A549 (cell line): Measurements from ENCODE around the gene HTT-AS. TPM values are rescaled to one million over a fixed set of nuclear protein-coding genes. Genes with fewer than 3 reads are reported as not detected.

Source experiments
- ATAC-seq, 2 experiments: fragments of 200-7000 bp in 1 of 2; fragments of >200 bp in 1 of 2; cut with Nextera tagmentation in 1 of 2; cut with Tn5 transposase in 1 of 2; 3 replicates each; pipeline versions ENCODE4 v1.8.0 to v1.9.1; 2018 to 2020; ENCODE audit warnings: mild to moderate bottlenecking in 1 of 2, moderate library complexity in 1 of 2
- CTCF ChIA-PET: fragments of 300-600 bp; sonication (Branson Sonifier 250); formaldehyde crosslinking; extraction: SDS; loops from one replicate; lab custom pipeline; 2021; ENCODE audit warnings: antibody characterized with exemption, inconsistent platforms; lab: Yijun Ruan, JAX
- POLR2A ChIA-PET: fragments of 350-600 bp; formaldehyde crosslinking; extraction: SDS; loops from one replicate; lab custom pipeline; 2021; ENCODE audit warnings: antibody characterized with exemption, inconsistent platforms; lab: Yijun Ruan, JAX
- DNase-seq, 2 experiments: peaks; one replicate each; pipeline versions ENCODE4 v3.0.0 to v3.0.0-alpha.2; 2011 to 2016; ENCODE audit warnings: low read depth in 1 of 2, low spot score in 1 of 2
- FAIRE-seq: peaks from 2 replicates; lab custom pipeline; 2011; peaks lifted over from hg19 to GRCh38; lab: Jason Lieb, UNC
- H3K27ac ChIP-seq, 2 experiments: fragments of >200 bp; sonication (Bioruptor Twin); formaldehyde crosslinking; 3 replicates each; pipeline ENCODE4 v1.5.1; 2016 to 2017
- H3K4me1 ChIP-seq: fragments of >200 bp; sonication (Bioruptor Twin); formaldehyde crosslinking; 3 replicates; pipeline ENCODE4 v1.6.1; 2016
- H3K4me2 ChIP-seq: fragments of >200 bp; sonication (Bioruptor Twin); formaldehyde crosslinking; 3 replicates; pipeline ENCODE4 v1.6.1; 2016
- H3K4me3 ChIP-seq: fragments of >200 bp; sonication (Bioruptor Twin); formaldehyde crosslinking; 3 replicates; pipeline ENCODE4 v1.5.1; 2016
- H3K9me3 ChIP-seq: fragments of >200 bp; sonication (Bioruptor Twin); formaldehyde crosslinking; 3 replicates; pipeline ENCODE4 v1.6.1; 2016
- ATOH8 ChIP-seq: fragments of 250-450 bp; sonication (Bioruptor Pico); IDR thresholded peaks from 2 replicates; pipeline ENCODE4 v1.5.0; 2020; ENCODE audit warnings: low read depth, mild to moderate bottlenecking, moderate library complexity
- BCL3 ChIP-seq: fragments of >200 bp; sonication (Bioruptor Twin); formaldehyde crosslinking; IDR thresholded peaks from 3 replicates; pipeline ENCODE4 v1.6.1; 2016
- BHLHE40 ChIP-seq: IDR thresholded peaks from 2 replicates; pipeline ENCODE4 v1.6.1; 2012; ENCODE audit warnings: low read depth, low read length, inconsistent platforms
- CEBPB ChIP-seq, 2 experiments: fragments of >200 bp in 1 of 2; sonication (Bioruptor Twin) in 1 of 2; formaldehyde crosslinking in 1 of 2; IDR thresholded peaks; 2 replicates each; pipeline ENCODE4 v1.6.1; 2012 to 2016
- CHD2 ChIP-seq: fragments of 150-350 bp; IDR thresholded peaks from 2 replicates; pipeline ENCODE4 v1.6.1; 2014; ENCODE audit warnings: low read length; ENCODE audit not compliant: partially characterized antibody
- CHD4 ChIP-seq: fragments of 200-600 bp; sonication (generic); IDR thresholded peaks from 2 replicates; pipeline ENCODE4 v1.6.1; 2016; ENCODE audit warnings: antibody characterized with exemption, mild to moderate bottlenecking, borderline replicate concordance
- E2F6 ChIP-seq: IDR thresholded peaks from 2 replicates; pipeline ENCODE4 v1.6.1; 2012; ENCODE audit warnings: low read depth, borderline replicate concordance
- EHF ChIP-seq: fragments of 250-450 bp; sonication (Bioruptor Pico); IDR thresholded peaks from 2 replicates; pipeline ENCODE4 v1.5.0; 2020; ENCODE audit warnings: mild to moderate bottlenecking
- EHMT2 ChIP-seq: fragments of 200-600 bp; sonication (generic); IDR thresholded peaks from 2 replicates; pipeline ENCODE4 v1.6.1; 2016; ENCODE audit warnings: antibody characterized with exemption, low read depth, mild to moderate bottlenecking, moderate library complexity
- ELK1 ChIP-seq: fragments of 150-350 bp; IDR thresholded peaks from 2 replicates; pipeline ENCODE4 v1.6.1; 2014; ENCODE audit warnings: low read depth, mild to moderate bottlenecking, low read length
- EP300 ChIP-seq, 2 experiments: fragments of >200 bp; sonication (Bioruptor Twin); formaldehyde crosslinking; IDR thresholded peaks; 2 replicates in 1 of 2; 3 replicates in 1 of 2; pipeline ENCODE4 v1.6.1; 2016 to 2017
- ESRRA ChIP-seq: fragments of 150-350 bp; IDR thresholded peaks from 2 replicates; pipeline ENCODE4 v1.6.1; 2014; ENCODE audit warnings: mild to moderate bottlenecking, low read length, borderline replicate concordance
- FOXS1 ChIP-seq: fragments of 250-450 bp; sonication (Bioruptor Pico); IDR thresholded peaks from 2 replicates; pipeline ENCODE4 v1.5.0; 2020; ENCODE audit warnings: mild to moderate bottlenecking, moderate library complexity
- GATA3 ChIP-seq: IDR thresholded peaks from 2 replicates; pipeline ENCODE4 v1.6.1; 2012; ENCODE audit warnings: borderline replicate concordance
- HDAC2 ChIP-seq: fragments of 200-600 bp; sonication (generic); IDR thresholded peaks from 2 replicates; pipeline ENCODE4 v1.6.1; 2016
- HOXA7 ChIP-seq: fragments of 250-450 bp; sonication (Bioruptor Pico); IDR thresholded peaks from 2 replicates; pipeline ENCODE4 v1.5.0; 2020; ENCODE audit warnings: mild to moderate bottlenecking, moderate library complexity
- HOXB13 ChIP-seq: fragments of 250-450 bp; sonication (Bioruptor Pico); IDR thresholded peaks from 2 replicates; pipeline ENCODE4 v1.5.0; 2020; ENCODE audit warnings: low read depth, mild to moderate bottlenecking, moderate library complexity
- JUN ChIP-seq, 2 experiments: fragments of >200 bp; sonication (Bioruptor Twin); formaldehyde crosslinking; IDR thresholded peaks; 2 replicates in 1 of 2; 3 replicates in 1 of 2; pipeline ENCODE4 v1.6.1; 2016 to 2017
- JUNB ChIP-seq: fragments of >200 bp; sonication (Bioruptor Twin); formaldehyde crosslinking; IDR thresholded peaks from 2 replicates; pipeline ENCODE4 v1.6.1; 2016
- KDM5A ChIP-seq: fragments of 200-600 bp; sonication (generic); IDR thresholded peaks from 2 replicates; pipeline ENCODE4 v1.6.1; 2016; ENCODE audit warnings: antibody characterized with exemption, mild to moderate bottlenecking
- MAZ ChIP-seq: fragments of 150-350 bp; IDR thresholded peaks from 2 replicates; pipeline ENCODE4 v1.6.1; 2014; ENCODE audit warnings: antibody characterized with exemption, low read depth, low read length, borderline replicate concordance
- MYC ChIP-seq: IDR thresholded peaks from 2 replicates; pipeline ENCODE4 v1.6.1; 2012; ENCODE audit warnings: mild to moderate bottlenecking, inconsistent platforms, low read length, improper control_type of control experiment, borderline replicate concordance
- NFE2L2 ChIP-seq: fragments of 150-350 bp; conservative IDR thresholded peaks from 2 replicates; pipeline ENCODE4 v1.6.1; 2014; ENCODE audit warnings: low read length
- NPAS2 ChIP-seq: fragments of 250-450 bp; sonication (Bioruptor Pico); IDR thresholded peaks from 2 replicates; pipeline ENCODE4 v1.8.0; 2022; ENCODE audit warnings: mild to moderate bottlenecking, moderate library complexity, borderline replicate concordance
- PHF8 ChIP-seq: fragments of 200-600 bp; sonication (generic); IDR thresholded peaks from 2 replicates; pipeline ENCODE4 v1.6.1; 2016; ENCODE audit warnings: low read depth, mild to moderate bottlenecking, antibody characterized with exemption, moderate library complexity, borderline replicate concordance
- POLR2AphosphoS2 ChIP-seq: conservative IDR thresholded peaks from 2 replicates; pipeline ENCODE4 v1.6.1; 2012; ENCODE audit warnings: low read length, improper control_type of control experiment, inconsistent platforms
- RCOR1 ChIP-seq: fragments of 150-350 bp; IDR thresholded peaks from 2 replicates; pipeline ENCODE4 v1.6.1; 2014; ENCODE audit warnings: antibody characterized with exemption, low read length, low read depth
- RFX5 ChIP-seq: fragments of 450-650 bp; IDR thresholded peaks from 2 replicates; pipeline ENCODE4 v1.7.1; 2014; ENCODE audit warnings: antibody characterized with exemption, mild to moderate bottlenecking, moderate library complexity
- SMC3 ChIP-seq: fragments of >200 bp; sonication (Bioruptor Twin); formaldehyde crosslinking; IDR thresholded peaks from 3 replicates; pipeline ENCODE4 v1.6.1; 2018; ENCODE audit warnings: inconsistent platforms
- ZC3H11A ChIP-seq: fragments of 450-650 bp; IDR thresholded peaks from 2 replicates; pipeline ENCODE4 v1.6.1; 2014; ENCODE audit warnings: antibody characterized with exemption, mild to moderate bottlenecking
- ZFP36 ChIP-seq: fragments of 450-650 bp; IDR thresholded peaks from 2 replicates; pipeline ENCODE4 v1.6.1; 2014; ENCODE audit warnings: borderline replicate concordance; ENCODE audit not compliant: partially characterized antibody
- ZSCAN20 ChIP-seq: fragments of 250-450 bp; sonication (Bioruptor Pico); IDR thresholded peaks from 2 replicates; pipeline ENCODE4 v1.8.0; 2022; ENCODE audit warnings: mild to moderate bottlenecking, moderate library complexity
- WGBS: methylation state at CpG from one replicate; pipeline ENCODE4 v1.1.6; 2017; ENCODE audit errors: missing lambda C conversion rate; 5-methylcytosine and 5-hydroxymethylcytosine counted together
- polyA plus RNA-seq, 4 experiments: library from polyadenylated mRNA; depleted of rRNA in 3 of 4; stranded (reverse); fragments of >200 nt; fragmentation: RNase III in 1 of 4; extraction: RNeasy Plus Mini Kit Qiagen cat#74134 plus additional on column Dnase treatment in 1 of 4; gene quantifications; 2 replicates in 3 of 4; 3 replicates in 1 of 4; pipeline ENCODE4 v1.2.3, GENCODE V29; 2011 to 2017

The HTT-AS gene
- polyA plus RNA-seq, 2 of the 4 experiments (the other 2 are of a cell fraction): not detected

- H3K27ac ChIP-seq: no peak overlapping the region
- WGBS: 93% methylated on average over 4 of the region's 4 CpGs
- ChIA-PET POLR2A (no interaction called here), CTCF (interaction anchor here (0.8 to 1.8 kb wide), 3 partner anchors 9 to 81 kb away, joined by 3 to 4 read pairs (median 3); no protein-coding TSS in a partner anchor)
- H3K4me2 ChIP-seq: no peak overlapping the region
- H3K4me3 ChIP-seq: no peak overlapping the region
- TF ChIP-seq E2F6 (no peak), ATOH8 (CRISPR knock-in tag) (no peak), FOXS1 (CRISPR knock-in tag) (no peak), HDAC2 (no peak), JUNB (no peak), MYC (no peak), GATA3 (no peak), ZFP36 (no peak), RCOR1 (no peak), RFX5 (no peak), ZSCAN20 (no peak), EP300 (IDR thresholded peaks at IDR 0.05) (no peak), BHLHE40 (no peak), ESRRA (no peak), JUN (IDR thresholded peaks at IDR 0.05) (no peak), POLR2AphosphoS2 (no peak)
- no peak for ATAC-seq
- H3K9me3 ChIP-seq: no peaks in the 10 kb centered on the region
- no peak for FAIRE-seq
- H3K4me1 ChIP-seq: no peaks in the 10 kb centered on the region
- no peak for DNase-seq
Observed at GRCh38 chr4:3112201-3112600, 37.9 kb upstream of the HTT-AS start.

GRCh38 chr4:3111461-3111860, 37.1 kb upstream of the HTT-AS start:
- Histone ChIP-seq H3K4me1 (peaks cover 4% of the 10 kb centered on the region; the same call in 2 of the 3 replicates), H3K9me3 (no peaks in the 10 kb centered on the region), H3K4me2 (no peak overlapping the region), H3K4me3 (no peak overlapping the region), H3K27ac (no peak overlapping the region)
- FAIRE-seq (no peak), ATAC-seq (no peak), DNase-seq (no peak)
- POLR2A ChIA-PET: no interaction called here
- CTCF ChIA-PET: interaction anchor here (0.8 to 0.9 kb wide), 2 partner anchors 9 to 82 kb away, joined by 3 read pairs; no protein-coding TSS in a partner anchor
- 86% methylated on average over 5 of the region's 5 CpGs for WGBS
- TF ChIP-seq KDM5A (no peak), GATA3 (no peak), FOXS1 (CRISPR knock-in tag) (no peak), ZC3H11A (no peak), ATOH8 (CRISPR knock-in tag) (no peak), CEBPB (IDR thresholded peaks at IDR 0.05) (no peak), MAZ (no peak), EP300 (IDR thresholded peaks at IDR 0.05) (no peak), PHF8 (no peak)

GRCh38 chr4:3108211-3108610, 33.9 kb upstream of the HTT-AS start:
- CTCF ChIA-PET: interaction anchor here (1.0 to 2.3 kb wide), 7 partner anchors 7 to 772 kb away, joined by 3 to 22 read pairs (median 12); no protein-coding TSS in a partner anchor
- no peak overlapping the region for H3K27ac ChIP-seq
- 91% methylated on average over 3 of the region's 3 CpGs for WGBS
- TF ChIP-seq BCL3 (no peak), SMC3 (no peak), HOXA7 (no peak), EHMT2 (no peak), MYC (no peak), EP300 (IDR thresholded peaks at IDR 0.05) (no peak), HOXB13 (CRISPR knock-in tag) (no peak), CHD2 (no peak), ZSCAN20 (no peak), KDM5A (no peak), ELK1 (no peak), ZFP36 (no peak), CHD4 (no peak), CEBPB (IDR thresholded peaks at IDR 0.05) (no peak), NFE2L2 (no peak), NPAS2 (CRISPR knock-in tag) (no peak), EHF (no peak)

More at GRCh38 chr4:3108211-3108610, 33.9 kb upstream of the HTT-AS start:
- peaks cover 4% of the 10 kb centered on the region; the same call in 2 of the 3 replicates for H3K4me1 ChIP-seq
- ATAC-seq: no peak
- no peaks in the 10 kb centered on the region for H3K9me3 ChIP-seq
- no peak overlapping the region for H3K4me2 ChIP-seq
- H3K4me3 ChIP-seq: no peak overlapping the region
- POLR2A ChIA-PET: no interaction called here
- no peak for FAIRE-seq
- DNase-seq: no peak
